Pericardium fibroblast (primary cell): ENCODE data around the gene ACCS. TPM values are rescaled to one million over a fixed set of nuclear protein-coding genes. Genes with fewer than 3 reads are reported as not detected.

Experiments
- total RNA-seq: library from RNA; depleted of rRNA; stranded (reverse); fragments of >200 nt; gene quantifications from 2 replicates; pipeline ENCODE4 v1.2.3, GENCODE V29; 2015

ACCS gene
- 7.5 and 17.5 TPM in 2 replicates for total RNA-seq

DNA sequence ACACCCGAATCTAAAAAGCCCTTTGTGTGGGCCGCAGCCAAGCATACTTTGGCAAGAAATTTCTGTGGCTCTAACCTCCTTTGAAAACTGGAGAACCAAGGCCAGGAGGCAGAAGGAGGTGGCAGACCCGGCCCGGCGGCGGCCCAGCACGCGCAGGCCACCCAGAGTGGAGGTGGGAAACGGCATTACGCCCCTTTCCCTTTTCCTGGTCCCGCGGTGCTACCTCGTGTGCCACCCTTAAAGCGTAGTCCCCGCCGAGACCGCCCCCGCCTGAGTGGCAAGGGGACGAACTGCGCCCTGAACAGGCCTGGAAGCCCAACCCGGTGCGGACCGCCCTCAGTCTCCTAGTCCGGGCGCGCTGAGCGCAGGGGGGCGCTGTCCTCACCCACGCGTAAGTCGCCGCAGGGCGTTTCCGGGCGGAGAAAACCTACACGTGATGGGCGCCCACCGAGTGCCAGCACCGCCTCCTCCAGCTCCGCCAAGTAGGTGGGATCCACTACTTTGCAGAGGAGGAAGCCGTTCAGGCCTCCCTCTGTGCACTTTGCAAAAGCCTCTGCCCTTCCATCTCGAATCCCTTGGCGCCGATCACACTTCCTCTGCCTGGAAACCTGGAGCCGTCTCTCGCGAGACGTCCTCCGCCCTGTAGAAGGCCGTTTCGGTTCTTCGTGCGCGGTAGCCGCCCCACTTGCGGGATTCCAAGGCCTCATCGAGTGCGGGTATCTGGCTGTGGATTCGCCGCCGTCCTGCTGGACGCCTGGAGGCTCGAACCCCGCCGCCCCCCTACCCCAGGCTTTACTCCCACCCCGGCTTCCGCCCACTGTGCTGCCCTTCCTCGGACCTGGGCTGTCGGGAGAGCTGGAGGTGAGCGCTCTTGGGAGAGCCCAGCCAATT, at the start of gene ACCS:
ACCS (plus strand) TSS at position 430 of the 891 bp plus-strand sequence. CDS start 1,358 bp downstream, outside the sequence.

GRCh38 chr11:44047931-44048431, 18.1 kb upstream of the ACCS start, which contains the start of gene ACCSL:
ACCSL (plus strand) TSS chr11:44047981; CDS start chr11:44048037, 56 bp downstream.

GRCh38 chr11:44095506-44096359, 29.7 kb downstream of the ACCS start, which contains the start of gene EXT2:
EXT2 (plus strand) TSS chr11:44095678; CDS start chr11:44107713, 12,035 bp downstream.

Other genes starting within 250 kb of the ACCS start
- 30.5 and 49.7 TPM in 2 replicates for gene ALKBH3, start 185.4 kb upstream of the ACCS start, total RNA-seq
- gene C11orf96, start 123.6 kb upstream of the ACCS start, total RNA-seq = 2.2 and 2.8 TPM in 2 replicates
- gene ACCSL, start 18.3 kb upstream of the ACCS start, total RNA-seq = not detected in 2 replicates
- gene EXT2, start 29.4 kb downstream of the ACCS start, total RNA-seq = 93.4 and 122 TPM in 2 replicates
- gene ALX4, start 243.9 kb downstream of the ACCS start, total RNA-seq = under 0.01 and 0.09 TPM in 2 replicates